Measurements from ENCODE around the gene AQP11.
A peak's percentile ranks its signal among the peaks of the same experiment; 100 is the strongest.
"Not testable (repeated sequence)": the region's sequence is repeated elsewhere in the genome, so short reads cannot be mapped to it uniquely, and the experiment has no call there.

Gene AQP11

DNA sequence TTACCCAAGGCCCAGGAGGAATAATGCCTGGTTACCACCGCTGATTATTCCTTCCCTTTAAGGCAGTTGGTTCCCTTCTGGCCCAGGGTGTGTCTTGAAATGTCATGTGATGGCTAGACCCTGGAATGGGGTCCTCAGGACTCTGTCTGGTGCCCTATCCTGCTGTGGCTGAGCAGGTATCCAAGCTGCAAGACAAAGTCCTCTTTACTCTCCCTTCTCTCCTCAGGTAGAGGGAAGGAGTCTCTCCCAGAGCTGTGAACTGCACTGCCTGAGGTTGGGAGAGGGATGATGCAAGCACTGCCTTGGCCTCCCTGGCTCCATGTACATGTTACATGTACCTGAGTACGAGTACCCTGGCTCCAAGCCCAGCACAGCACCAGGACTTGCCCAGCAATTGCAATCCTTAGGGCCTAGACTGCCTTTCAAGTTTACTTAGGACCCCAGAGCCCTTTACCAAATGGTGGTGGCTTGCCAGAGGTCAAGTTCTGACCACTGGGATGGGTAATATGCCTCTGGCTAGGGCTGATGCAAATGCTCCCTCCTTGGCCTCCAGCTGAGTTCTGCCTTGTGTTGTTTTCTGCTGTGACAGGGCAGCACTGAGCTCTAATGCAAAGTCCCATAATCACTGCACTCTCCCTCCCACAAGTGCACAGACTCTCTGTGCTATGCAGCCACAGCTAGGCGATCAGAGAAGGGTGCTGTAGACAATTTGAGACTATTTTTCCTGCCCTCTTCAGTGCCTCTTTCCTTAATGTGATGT is 20.7 kb upstream of the AQP11 start:
- Mint-ChIP-seq H3K27ac (no peak overlapping the region), H3K9me3 (no peaks in the 10 kb centered on the region), H3K4me3 (no peak overlapping the region), H3K36me3 (no peaks in the 10 kb centered on the region), H3K27me3 (peaks cover 23% of the 10 kb centered on the region), H3K4me1 (no peaks in the 10 kb centered on the region)
- CTCF ChIA-PET: no interaction called here
- no peak for DNase-seq

GRCh38 chr11:77569676-77570070 is 20.1 kb upstream of the AQP11 start:
- Mint-ChIP-seq H3K27me3 (peaks cover 19% of the 10 kb centered on the region), H3K4me3 (no peak overlapping the region), H3K4me1 (no peaks in the 10 kb centered on the region), H3K27ac (no peak overlapping the region), H3K36me3 (no peaks in the 10 kb centered on the region), H3K9me3 (no peaks in the 10 kb centered on the region)
- DNase-seq: no peak
- CTCF ChIA-PET: no interaction called here

DNA sequence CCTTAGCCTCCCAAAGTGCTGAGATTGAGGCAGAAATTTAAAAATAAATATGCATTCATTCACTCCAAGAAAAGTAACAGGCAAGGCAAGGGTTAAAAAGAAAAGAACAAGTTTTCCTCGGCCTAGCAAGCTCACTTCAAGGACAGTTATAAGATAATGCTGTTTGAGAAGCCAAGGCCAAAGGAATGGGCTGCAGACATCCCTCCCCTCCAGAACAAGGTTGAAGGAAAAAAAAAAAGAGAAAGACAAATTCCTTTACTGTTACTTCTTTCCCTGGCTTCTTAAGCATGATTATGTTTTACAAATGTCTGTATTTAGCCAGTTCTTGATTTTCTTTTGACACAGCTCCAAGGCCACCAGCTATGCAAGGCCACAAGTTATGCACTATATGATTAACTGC is 18.9 kb upstream of the AQP11 start:
- H3K4me3 Mint-ChIP-seq, H3K27ac Mint-ChIP-seq, DNase-seq, H3K36me3 Mint-ChIP-seq, H3K4me1 Mint-ChIP-seq, H3K9me3 Mint-ChIP-seq: not testable (repeated sequence)
- CTCF ChIA-PET: interaction anchor here (1.1 kb wide), 1 partner anchor 1074 kb away, joined by 3 read pairs; no protein-coding TSS in a partner anchor
- peaks cover 14% of the 10 kb centered on the region for H3K27me3 Mint-ChIP-seq

GRCh38 chr11:77575428-77575827 is 14.3 kb upstream of the AQP11 start:
- H3K4me3 Mint-ChIP-seq, H3K27me3 Mint-ChIP-seq, CTCF ChIA-PET, DNase-seq, H3K36me3 Mint-ChIP-seq, H3K4me1 Mint-ChIP-seq, H3K27ac Mint-ChIP-seq, H3K9me3 Mint-ChIP-seq: not testable (repeated sequence)

- CTCF ChIA-PET: no interaction called here
Observed at GRCh38 chr11:77580712-77581337, 8.9 kb upstream of the AQP11 start.

DNA sequence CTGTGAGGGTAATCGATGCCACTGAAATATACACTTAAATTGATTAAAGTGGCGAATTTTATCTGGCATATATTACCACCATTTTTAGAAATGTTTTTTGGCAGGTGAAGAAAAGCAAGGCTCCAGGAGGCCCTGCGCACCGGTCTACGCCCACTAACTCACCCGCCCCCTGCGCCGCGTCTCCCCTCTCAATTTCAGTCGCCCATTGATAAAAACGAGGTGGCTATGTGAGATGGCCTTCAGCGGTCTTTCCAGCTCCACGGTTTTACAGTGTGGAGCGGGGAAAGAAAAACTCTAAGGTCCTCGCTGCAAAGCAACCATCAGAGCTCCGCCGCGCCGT is 602 bp upstream of the AQP11 start:
- CTCF ChIA-PET: interaction anchor here (1.2 kb wide), 1 partner anchor 142 kb away, joined by 3 read pairs; no protein-coding TSS in a partner anchor
- DNase-seq: no peak
- H3K27ac Mint-ChIP-seq: peak overlapping the region; percentile 19
- H3K4me1 Mint-ChIP-seq: peaks cover 17% of the 10 kb centered on the region
- no peaks in the 10 kb centered on the region for H3K36me3 Mint-ChIP-seq
- peak overlapping the region; percentile 79 for H3K4me3 Mint-ChIP-seq
- H3K27me3 Mint-ChIP-seq: peaks cover 21% of the 10 kb centered on the region
- H3K9me3 Mint-ChIP-seq: no peaks in the 10 kb centered on the region

More at GRCh38 chr11:77580712-77581337, 8.9 kb upstream of the AQP11 start:
- H3K27me3 Mint-ChIP-seq: no peaks in the 10 kb centered on the region
- peaks cover 17% of the 10 kb centered on the region for H3K9me3 Mint-ChIP-seq
- H3K4me1 Mint-ChIP-seq: no peaks in the 10 kb centered on the region
- no peak for DNase-seq
- H3K4me3 Mint-ChIP-seq: no peak overlapping the region
- H3K27ac Mint-ChIP-seq: no peak overlapping the region
- peaks cover 1% of the 10 kb centered on the region for H3K36me3 Mint-ChIP-seq

DNA sequence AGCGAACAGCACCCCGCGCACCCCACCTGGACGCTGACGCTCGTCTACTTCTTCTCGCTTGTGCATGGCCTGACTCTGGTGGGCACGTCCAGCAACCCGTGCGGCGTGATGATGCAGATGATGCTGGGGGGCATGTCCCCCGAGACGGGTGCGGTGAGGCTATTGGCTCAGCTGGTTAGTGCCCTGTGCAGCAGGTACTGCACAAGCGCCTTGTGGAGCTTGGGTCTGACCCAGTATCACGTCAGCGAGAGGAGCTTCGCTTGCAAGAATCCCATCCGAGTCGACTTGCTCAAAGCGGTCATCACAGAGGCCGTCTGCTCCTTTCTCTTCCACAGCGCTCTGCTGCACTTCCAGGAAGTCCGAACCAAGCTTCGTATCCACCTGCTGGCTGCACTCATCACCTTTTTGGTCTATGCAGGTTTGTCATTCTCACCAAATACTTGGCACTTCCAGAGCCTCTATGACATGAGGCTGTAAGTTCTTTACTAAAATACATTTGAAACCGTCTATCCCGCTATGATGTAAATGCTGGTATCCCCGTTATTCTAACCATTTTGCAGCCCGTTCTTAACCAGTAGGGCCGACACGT is 535 bp downstream of the AQP11 start:
- Mint-ChIP-seq H3K27me3 (peaks cover 21% of the 10 kb centered on the region), H3K9me3 (no peaks in the 10 kb centered on the region), H3K4me3 (peak overlapping the region; percentile 84), H3K27ac (peak overlapping the region; percentile 58), H3K36me3 (no peaks in the 10 kb centered on the region), H3K4me1 (peaks cover 17% of the 10 kb centered on the region)
- DNase-seq: peak; percentile 29
- CTCF ChIA-PET: interaction anchor here (0.7 to 1.2 kb wide), 2 partner anchors 29 to 143 kb away, joined by 3 read pairs; no protein-coding TSS in a partner anchor

DNA sequence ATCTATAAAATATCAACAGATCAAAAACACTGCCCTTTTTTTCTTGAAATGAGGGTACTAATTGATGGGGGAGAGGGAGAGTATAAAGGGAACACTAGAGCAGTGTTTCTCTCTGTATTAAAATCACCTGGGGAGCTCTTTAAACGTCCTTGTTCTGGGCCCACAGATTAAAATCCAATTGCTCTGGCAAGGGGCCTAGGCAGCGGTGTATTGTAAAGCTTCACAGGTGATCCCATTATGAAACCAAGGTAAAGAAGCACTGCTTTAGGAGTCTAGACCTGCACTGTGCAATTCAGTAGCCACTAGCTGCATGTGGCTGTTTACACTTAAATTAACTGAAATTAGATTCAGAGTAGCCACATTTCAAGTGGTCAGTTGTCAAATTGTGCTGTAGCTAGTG is 3.0 kb downstream of the AQP11 start:
- H3K4me3 Mint-ChIP-seq: no peak overlapping the region
- CTCF ChIA-PET: no interaction called here
- no peak for DNase-seq
- H3K36me3 Mint-ChIP-seq: no peaks in the 10 kb centered on the region
- H3K4me1 Mint-ChIP-seq: peaks cover 17% of the 10 kb centered on the region
- H3K27me3 Mint-ChIP-seq: peaks cover 13% of the 10 kb centered on the region
- no peaks in the 10 kb centered on the region for H3K9me3 Mint-ChIP-seq
- no peak overlapping the region for H3K27ac Mint-ChIP-seq

DNA sequence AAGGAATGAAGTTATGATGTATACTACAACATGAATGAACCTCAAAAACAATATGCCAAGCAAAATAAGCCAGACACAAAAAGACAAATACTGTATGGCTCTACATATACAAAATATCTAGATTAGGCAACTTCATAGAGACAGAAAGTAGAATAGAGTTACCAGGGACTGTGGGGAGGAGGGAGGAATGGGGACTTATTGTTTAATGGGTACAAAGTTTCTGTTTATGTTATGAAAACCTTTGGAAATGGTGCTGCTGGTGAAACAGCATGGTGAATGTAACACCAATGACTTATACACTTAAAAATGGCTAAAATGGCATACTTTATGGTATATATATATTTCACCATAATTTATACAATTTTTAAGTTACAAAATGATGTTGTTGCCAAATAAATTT is 4.1 kb downstream of the AQP11 start:
- no peak overlapping the region for H3K27ac Mint-ChIP-seq
- CTCF ChIA-PET: no interaction called here
- H3K9me3 Mint-ChIP-seq: no peaks in the 10 kb centered on the region
- H3K4me3 Mint-ChIP-seq: no peak overlapping the region
- H3K36me3 Mint-ChIP-seq: no peaks in the 10 kb centered on the region
- H3K27me3 Mint-ChIP-seq: peaks cover 10% of the 10 kb centered on the region
- no peak for DNase-seq
- peaks cover 14% of the 10 kb centered on the region for H3K4me1 Mint-ChIP-seq

DNA sequence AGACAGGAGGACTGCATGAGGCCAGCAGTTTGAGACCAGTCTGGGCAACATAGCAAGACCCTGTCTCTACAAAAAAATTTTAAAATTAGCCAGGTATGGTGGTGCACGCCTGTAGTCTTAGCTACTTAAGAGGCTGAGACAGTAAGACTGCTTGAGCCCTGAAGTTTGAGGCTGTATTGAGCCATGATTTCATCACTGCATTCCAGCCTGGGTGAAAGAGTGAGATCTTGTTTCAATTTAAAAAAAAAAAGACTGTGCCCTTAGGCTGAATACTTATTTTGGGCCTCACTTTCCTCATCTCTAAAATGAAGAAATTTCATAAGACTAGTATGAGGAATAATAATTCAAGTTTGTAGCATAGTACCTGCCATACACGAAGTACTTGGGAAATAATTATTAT is 6.9 kb downstream of the AQP11 start:
- no peak overlapping the region for H3K27ac Mint-ChIP-seq
- H3K9me3 Mint-ChIP-seq: no peaks in the 10 kb centered on the region
- no peaks in the 10 kb centered on the region for H3K4me1 Mint-ChIP-seq
- CTCF ChIA-PET: no interaction called here
- H3K27me3 Mint-ChIP-seq: no peaks in the 10 kb centered on the region
- no peak for DNase-seq
- H3K36me3 Mint-ChIP-seq: no peaks in the 10 kb centered on the region
- H3K4me3 Mint-ChIP-seq: no peak overlapping the region

GRCh38 chr11:77598195-77598594 is 8.4 kb downstream of the AQP11 start:
- H3K4me1 Mint-ChIP-seq: no peaks in the 10 kb centered on the region
- H3K27ac Mint-ChIP-seq: no peak overlapping the region
- H3K27me3 Mint-ChIP-seq: no peaks in the 10 kb centered on the region
- CTCF ChIA-PET: no interaction called here
- no peaks in the 10 kb centered on the region for H3K36me3 Mint-ChIP-seq
- H3K9me3 Mint-ChIP-seq: no peaks in the 10 kb centered on the region
- H3K4me3 Mint-ChIP-seq: no peak overlapping the region
- no peak for DNase-seq

DNA sequence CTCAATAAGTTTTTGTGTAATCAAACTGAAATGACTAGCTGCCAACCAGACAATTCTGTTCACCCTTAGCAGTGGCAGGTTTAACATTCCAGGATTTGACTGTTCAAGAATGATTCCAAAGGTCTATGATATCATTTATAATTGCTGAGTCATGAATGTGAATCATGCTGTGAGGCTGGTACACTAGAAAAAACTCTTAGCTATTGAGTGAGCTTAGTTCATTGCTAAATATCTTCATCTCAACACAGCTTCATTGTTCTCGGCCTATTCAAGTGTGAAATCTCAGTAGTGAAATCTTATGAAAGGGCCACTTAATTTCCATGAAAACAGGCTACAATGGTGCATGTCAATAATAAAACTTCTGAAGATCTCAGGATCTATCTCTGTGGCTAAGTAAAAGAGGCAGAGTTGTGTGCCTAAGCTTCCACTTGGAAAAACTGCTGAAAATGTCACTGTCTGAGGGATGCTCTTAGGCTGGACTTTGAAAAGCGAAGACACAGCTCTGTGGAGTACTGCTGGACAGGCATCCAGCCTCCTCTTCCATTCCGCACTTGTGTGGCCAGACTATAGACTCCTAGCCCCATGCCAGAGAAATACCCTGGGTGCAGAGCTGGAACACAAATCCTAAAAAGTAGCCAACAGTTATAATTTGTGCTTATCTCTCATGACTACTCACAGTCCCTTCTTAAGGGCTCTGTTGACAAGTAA is 12.8 kb downstream of the AQP11 start:
- no peak for DNase-seq
- CTCF ChIA-PET: interaction anchor here (0.7 to 2.5 kb wide), 3 partner anchors 10 to 557 kb away, joined by 3 to 8 read pairs (median 6); no protein-coding TSS in a partner anchor
- H3K4me1 Mint-ChIP-seq: no peaks in the 10 kb centered on the region
- H3K4me3 Mint-ChIP-seq: no peak overlapping the region
- H3K36me3 Mint-ChIP-seq: peaks cover 5% of the 10 kb centered on the region
- no peak overlapping the region for H3K27ac Mint-ChIP-seq
- no peaks in the 10 kb centered on the region for H3K9me3 Mint-ChIP-seq
- no peaks in the 10 kb centered on the region for H3K27me3 Mint-ChIP-seq

DNA sequence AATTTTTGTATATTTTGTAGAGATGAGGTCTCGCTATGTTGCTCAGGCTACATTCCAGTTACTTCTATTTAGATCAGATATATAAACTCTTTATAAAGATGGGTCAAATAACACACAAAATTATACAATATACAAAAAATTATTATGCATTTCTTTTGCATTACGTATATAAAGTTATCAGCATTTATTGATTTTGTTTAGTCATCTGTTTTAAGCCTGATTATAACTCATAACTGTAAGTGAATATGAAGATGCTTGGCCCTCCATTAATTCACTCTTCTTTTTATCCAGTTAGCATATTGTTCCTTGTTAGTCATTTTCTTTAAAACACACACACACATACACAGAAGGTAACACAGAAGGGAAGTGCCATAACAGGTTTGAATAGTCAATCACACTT is 14.5 kb downstream of the AQP11 start:
- Mint-ChIP-seq H3K4me1 (no peaks in the 10 kb centered on the region), H3K27me3 (no peaks in the 10 kb centered on the region), H3K36me3 (peaks cover 13% of the 10 kb centered on the region), H3K9me3 (no peaks in the 10 kb centered on the region), H3K4me3 (no peak overlapping the region), H3K27ac (no peak overlapping the region)
- CTCF ChIA-PET: no interaction called here
- DNase-seq: no peak

DNA sequence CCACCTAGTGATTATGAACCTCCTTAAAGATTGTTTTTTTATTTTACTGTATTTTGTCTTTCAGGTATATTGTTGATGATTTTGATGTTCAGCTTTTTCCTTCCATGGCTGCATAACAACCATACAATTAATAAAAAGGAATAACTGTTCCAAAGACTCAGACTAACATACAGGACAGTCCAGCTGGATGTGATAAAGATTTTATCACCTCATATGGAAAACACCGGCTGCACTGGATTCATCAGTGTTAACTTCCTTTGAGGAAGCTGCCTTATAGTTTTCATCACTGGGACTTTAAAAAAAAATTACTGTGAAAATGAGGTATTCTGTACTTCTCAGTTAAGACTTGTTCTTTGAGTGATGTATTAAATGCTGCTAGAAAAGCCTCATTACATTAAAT is 19.5 kb downstream of the AQP11 start:
- Mint-ChIP-seq H3K36me3 (peaks cover 23% of the 10 kb centered on the region), H3K27me3 (no peaks in the 10 kb centered on the region), H3K9me3 (no peaks in the 10 kb centered on the region), H3K4me3 (no peak overlapping the region), H3K27ac (no peak overlapping the region), H3K4me1 (no peaks in the 10 kb centered on the region)
- CTCF ChIA-PET: no interaction called here
- DNase-seq: no peak

All from activated naive CD4-positive, alpha-beta T cell treated with anti-CD3 and anti-CD28 coated beads, Interleukin-2, amount 10 ng/mL, durations not matched to agents 7 days and 5 days (primary cell).